HEK293 (cell line): ENCODE measurements around the gene CDCA4.

Source experiments
- CTCF ChIA-PET: fragments of 350-600 bp; formaldehyde crosslinking; extraction: SDS; loops from one replicate; lab custom pipeline; 2021; ENCODE audit warnings: antibody characterized with exemption; lab: Yijun Ruan, JAX
- POLR2A ChIA-PET: fragments of 300-600 bp; formaldehyde crosslinking; extraction: SDS; loops from one replicate; lab custom pipeline; 2020; ENCODE audit warnings: antibody characterized with exemption, inconsistent platforms; lab: Yijun Ruan, JAX
- H3K27ac ChIP-seq: fragments of 200-500 bp; sonication (Bioruptor generic); 2 replicates; pipeline ENCODE4 v1.5.1; 2014; ENCODE audit warnings: low read depth, low read length, control low read depth, inconsistent platforms; ENCODE audit errors: extremely low read depth
- H3K36me3 ChIP-seq, 2 experiments: fragments of 200-500 bp in 1 of 2; sonication (Bioruptor generic) in 1 of 2; 1 replicate in 1 of 2; 2 replicates in 1 of 2; pipeline ENCODE4 v1.5.1; 2014 to 2017; ENCODE audit warnings: inconsistent platforms in 2 of 2, low read length in 2 of 2; ENCODE audit not compliant: control insufficient read depth in 2 of 2, insufficient read depth in 1 of 2
- H3K4me1 ChIP-seq: fragments of 200-500 bp; sonication (Bioruptor generic); 2 replicates; pipeline ENCODE4 v1.5.1; 2014; ENCODE audit warnings: mild to moderate bottlenecking, low read length, inconsistent platforms; ENCODE audit not compliant: control insufficient read depth, insufficient read depth
- H3K4me3 ChIP-seq: 2 replicates; pipeline ENCODE4 v1.5.1; 2011; ENCODE audit warnings: low read depth, mild to moderate bottlenecking, control low read depth, low read length, moderate library complexity
- H3K9me3 ChIP-seq: fragments of 200-500 bp; sonication (Bioruptor generic); 2 replicates; pipeline ENCODE4 v1.5.1; 2014; ENCODE audit warnings: low read depth, low read length, inconsistent platforms; ENCODE audit not compliant: control insufficient read depth, insufficient read depth
- GFI1B ChIP-seq: fragments of 450-650 bp; formaldehyde crosslinking; IDR thresholded peaks from 2 replicates; pipeline ENCODE4 v1.5.1; 2016; ENCODE audit warnings: missing biosample characterization, missing genetic modification characterization
- GLIS2 ChIP-seq: fragments of 450-650 bp; formaldehyde crosslinking; IDR thresholded peaks from 2 replicates; pipeline ENCODE4 v1.5.1; 2016; ENCODE audit warnings: missing biosample characterization, missing genetic modification characterization
- KLF8 ChIP-seq: fragments of 450-650 bp; formaldehyde crosslinking; IDR thresholded peaks from 2 replicates; pipeline ENCODE4 v1.5.1; 2016; ENCODE audit warnings: missing biosample characterization, missing genetic modification characterization
- PRDM1 ChIP-seq: fragments of 450-650 bp; formaldehyde crosslinking; IDR thresholded peaks from 2 replicates; pipeline ENCODE4; 2016; ENCODE audit warnings: missing biosample characterization, missing genetic modification characterization
- SCRT1 ChIP-seq: fragments of 450-650 bp; formaldehyde crosslinking; IDR thresholded peaks from 2 replicates; pipeline ENCODE4 v1.5.1; 2016; ENCODE audit warnings: missing biosample characterization, missing genetic modification characterization, borderline replicate concordance
- SCRT2 ChIP-seq: fragments of 450-650 bp; formaldehyde crosslinking; IDR thresholded peaks from 2 replicates; pipeline ENCODE4 v1.5.1; 2016; ENCODE audit warnings: missing biosample characterization, missing genetic modification characterization
- ZNF132 ChIP-seq: fragments of 450-650 bp; formaldehyde crosslinking; IDR thresholded peaks from 2 replicates; pipeline ENCODE4 v1.5.1; 2017; ENCODE audit warnings: missing biosample characterization, missing genetic modification characterization, borderline replicate concordance
- ZNF221 ChIP-seq: fragments of 450-650 bp; formaldehyde crosslinking; IDR thresholded peaks from 2 replicates; pipeline ENCODE4 v1.5.1; 2017; ENCODE audit warnings: missing biosample characterization, missing genetic modification characterization, borderline replicate concordance
- ZNF596 ChIP-seq: fragments of 450-650 bp; IDR thresholded peaks from 2 replicates; pipeline ENCODE4 v1.5.0; 2018; ENCODE audit warnings: missing biosample characterization, mild to moderate bottlenecking, missing genetic modification characterization, moderate library complexity
- TF ChIP-seq, protein P1 (sequence below): fragments of 450-650 bp; formaldehyde crosslinking; IDR thresholded peaks from 2 replicates; pipeline ENCODE4 v1.5.1; 2016; ENCODE audit warnings: missing biosample characterization, missing genetic modification characterization
- TF ChIP-seq, protein P2 (sequence below): fragments of 450-650 bp; formaldehyde crosslinking; IDR thresholded peaks from 2 replicates; pipeline ENCODE4 v1.5.1; 2016; ENCODE audit warnings: missing biosample characterization, missing genetic modification characterization
- TF ChIP-seq, protein P3 (sequence below): fragments of 450-650 bp; formaldehyde crosslinking; IDR thresholded peaks from 2 replicates; pipeline ENCODE4 v1.5.1; 2016; ENCODE audit warnings: missing biosample characterization, missing genetic modification characterization, low read depth
- TF ChIP-seq, protein P4 (sequence below): fragments of 450-650 bp; formaldehyde crosslinking; IDR thresholded peaks from 2 replicates; pipeline ENCODE4 v1.5.1; 2016; ENCODE audit warnings: missing biosample characterization, missing genetic modification characterization

CDCA4 gene

DNA sequence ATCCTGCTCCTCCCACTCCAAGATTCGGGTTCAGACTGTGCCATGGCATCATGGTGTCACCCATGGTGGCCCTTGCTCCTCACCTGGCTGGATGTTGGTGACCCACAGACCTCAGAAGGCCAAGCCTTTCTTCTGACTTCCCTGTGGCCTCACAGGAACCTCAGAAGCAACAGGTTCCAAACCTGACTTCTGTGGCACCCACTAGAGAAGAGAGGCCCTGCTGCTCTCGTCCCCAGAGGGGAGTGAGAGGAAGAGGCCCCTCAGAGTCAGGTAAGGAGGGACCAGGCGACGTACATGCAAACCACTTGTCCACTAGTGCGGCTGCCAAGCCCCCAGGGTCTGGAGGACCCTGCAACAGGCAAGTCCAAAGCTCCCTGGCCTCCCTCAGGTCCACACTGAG is 24.9 kb downstream of the CDCA4 start:
- ChIA-PET CTCF (interaction anchor here (0.5 kb wide), 1 partner anchor 46 kb away, joined by 3 read pairs; no protein-coding TSS in a partner anchor), POLR2A (no interaction called here)
- peaks cover 5 to 42% of the 10 kb centered on the region in 2 experiments; a peak in 2 of 3 replicates for H3K36me3 ChIP-seq
- no peak overlapping the region for H3K27ac ChIP-seq
- H3K9me3 ChIP-seq = no peaks in the 10 kb centered on the region
- H3K4me1 ChIP-seq = no peaks in the 10 kb centered on the region
- TF ChIP-seq, protein P1, sequence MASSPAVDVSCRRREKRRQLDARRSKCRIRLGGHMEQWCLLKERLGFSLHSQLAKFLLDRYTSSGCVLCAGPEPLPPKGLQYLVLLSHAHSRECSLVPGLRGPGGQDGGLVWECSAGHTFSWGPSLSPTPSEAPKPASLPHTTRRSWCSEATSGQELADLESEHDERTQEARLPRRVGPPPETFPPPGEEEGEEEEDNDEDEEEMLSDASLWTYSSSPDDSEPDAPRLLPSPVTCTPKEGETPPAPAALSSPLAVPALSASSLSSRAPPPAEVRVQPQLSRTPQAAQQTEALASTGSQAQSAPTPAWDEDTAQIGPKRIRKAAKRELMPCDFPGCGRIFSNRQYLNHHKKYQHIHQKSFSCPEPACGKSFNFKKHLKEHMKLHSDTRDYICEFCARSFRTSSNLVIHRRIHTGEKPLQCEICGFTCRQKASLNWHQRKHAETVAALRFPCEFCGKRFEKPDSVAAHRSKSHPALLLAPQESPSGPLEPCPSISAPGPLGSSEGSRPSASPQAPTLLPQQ (tag by site-specific recombination) = no peak
- TF ChIP-seq ZNF132 (tag by site-specific recombination) = no peak
- no peak for TF ChIP-seq KLF8 (tag by site-specific recombination)
- TF ChIP-seq, protein P2, sequence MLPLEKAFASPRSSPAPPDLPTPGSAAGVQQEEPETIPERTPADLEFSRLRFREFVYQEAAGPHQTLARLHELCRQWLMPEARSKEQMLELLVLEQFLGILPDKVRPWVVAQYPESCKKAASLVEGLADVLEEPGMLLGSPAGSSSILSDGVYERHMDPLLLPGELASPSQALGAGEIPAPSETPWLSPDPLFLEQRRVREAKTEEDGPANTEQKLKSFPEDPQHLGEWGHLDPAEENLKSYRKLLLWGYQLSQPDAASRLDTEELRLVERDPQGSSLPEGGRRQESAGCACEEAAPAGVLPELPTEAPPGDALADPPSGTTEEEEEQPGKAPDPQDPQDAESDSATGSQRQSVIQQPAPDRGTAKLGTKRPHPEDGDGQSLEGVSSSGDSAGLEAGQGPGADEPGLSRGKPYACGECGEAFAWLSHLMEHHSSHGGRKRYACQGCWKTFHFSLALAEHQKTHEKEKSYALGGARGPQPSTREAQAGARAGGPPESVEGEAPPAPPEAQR (tag by site-specific recombination) = no peak
- TF ChIP-seq, protein P3, sequence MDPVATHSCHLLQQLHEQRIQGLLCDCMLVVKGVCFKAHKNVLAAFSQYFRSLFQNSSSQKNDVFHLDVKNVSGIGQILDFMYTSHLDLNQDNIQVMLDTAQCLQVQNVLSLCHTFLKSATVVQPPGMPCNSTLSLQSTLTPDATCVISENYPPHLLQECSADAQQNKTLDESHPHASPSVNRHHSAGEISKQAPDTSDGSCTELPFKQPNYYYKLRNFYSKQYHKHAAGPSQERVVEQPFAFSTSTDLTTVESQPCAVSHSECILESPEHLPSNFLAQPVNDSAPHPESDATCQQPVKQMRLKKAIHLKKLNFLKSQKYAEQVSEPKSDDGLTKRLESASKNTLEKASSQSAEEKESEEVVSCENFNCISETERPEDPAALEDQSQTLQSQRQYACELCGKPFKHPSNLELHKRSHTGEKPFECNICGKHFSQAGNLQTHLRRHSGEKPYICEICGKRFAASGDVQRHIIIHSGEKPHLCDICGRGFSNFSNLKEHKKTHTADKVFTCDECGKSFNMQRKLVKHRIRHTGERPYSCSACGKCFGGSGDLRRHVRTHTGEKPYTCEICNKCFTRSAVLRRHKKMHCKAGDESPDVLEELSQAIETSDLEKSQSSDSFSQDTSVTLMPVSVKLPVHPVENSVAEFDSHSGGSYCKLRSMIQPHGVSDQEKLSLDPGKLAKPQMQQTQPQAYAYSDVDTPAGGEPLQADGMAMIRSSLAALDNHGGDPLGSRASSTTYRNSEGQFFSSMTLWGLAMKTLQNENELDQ = no peak
- TF ChIP-seq PRDM1 (tag by site-specific recombination) = no peak
- TF ChIP-seq, protein P4, sequence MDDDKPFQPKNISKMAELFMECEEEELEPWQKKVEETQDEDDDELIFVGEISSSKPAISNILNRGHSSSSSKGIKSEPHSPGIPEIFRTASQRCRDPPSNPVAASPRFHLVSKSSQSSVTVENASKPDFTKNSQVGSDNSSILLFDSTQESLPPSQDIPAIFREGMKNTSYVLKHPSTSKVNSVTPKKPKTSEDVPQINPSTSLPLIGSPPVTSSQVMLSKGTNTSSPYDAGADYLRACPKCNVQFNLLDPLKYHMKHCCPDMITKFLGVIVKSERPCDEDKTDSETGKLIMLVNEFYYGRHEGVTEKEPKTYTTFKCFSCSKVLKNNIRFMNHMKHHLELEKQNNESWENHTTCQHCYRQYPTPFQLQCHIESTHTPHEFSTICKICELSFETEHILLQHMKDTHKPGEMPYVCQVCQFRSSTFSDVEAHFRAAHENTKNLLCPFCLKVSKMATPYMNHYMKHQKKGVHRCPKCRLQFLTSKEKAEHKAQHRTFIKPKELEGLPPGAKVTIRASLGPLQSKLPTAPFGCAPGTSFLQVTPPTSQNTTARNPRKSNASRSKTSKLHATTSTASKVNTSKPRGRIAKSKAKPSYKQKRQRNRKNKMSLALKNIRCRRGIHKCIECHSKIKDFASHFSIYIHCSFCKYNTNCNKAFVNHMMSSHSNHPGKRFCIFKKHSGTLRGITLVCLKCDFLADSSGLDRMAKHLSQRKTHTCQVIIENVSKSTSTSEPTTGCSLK (tag by site-specific recombination) = no peak
- peak; percentile 86 for TF ChIP-seq SCRT2 (tag by site-specific recombination)
- no peak for TF ChIP-seq ZNF596
- peak; percentile 73 for TF ChIP-seq SCRT1 (tag by site-specific recombination)
- H3K4me3 ChIP-seq = no peak overlapping the region

DNA sequence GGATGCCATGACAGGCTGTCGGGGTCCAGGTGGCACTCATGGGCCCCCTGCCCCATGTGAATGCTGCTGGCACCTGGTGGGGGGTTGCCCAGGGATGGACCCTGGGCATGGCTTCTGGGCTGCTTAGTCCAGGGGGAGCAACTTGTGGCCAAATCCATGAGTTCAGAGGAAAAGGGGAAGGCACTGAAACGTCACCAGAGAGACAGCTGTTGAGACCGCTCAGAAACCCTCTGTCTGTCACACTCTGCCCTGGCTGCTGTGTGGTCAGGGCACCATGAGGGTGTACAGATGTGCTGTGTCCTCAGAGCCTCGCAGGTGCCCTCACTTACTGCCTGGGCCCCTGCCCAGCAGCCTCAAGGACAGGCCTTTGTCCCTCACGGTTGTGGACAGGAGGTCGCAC is 25.9 kb downstream of the CDCA4 start:
- Histone ChIP-seq H3K4me3 (no peak overlapping the region), H3K27ac (no peak overlapping the region), H3K36me3 (peaks cover 5 to 42% of the 10 kb centered on the region in 2 experiments; a peak in 2 of 3 replicates), H3K9me3 (no peaks in the 10 kb centered on the region), H3K4me1 (no peaks in the 10 kb centered on the region)
- ChIA-PET POLR2A (no interaction called here), CTCF (interaction anchor here (0.6 to 0.9 kb wide), 3 partner anchors 20 to 357 kb away, joined by 3 to 5 read pairs (median 4); no protein-coding TSS in a partner anchor)
- TF ChIP-seq ZNF221 (tag by site-specific recombination) (no peak), GFI1B (tag by site-specific recombination) (no peak), GLIS2 (tag by site-specific recombination) (no peak)
